GM06990 (cell line): ENCODE data around the gene SLC29A3.

Experiments used
- DNase-seq: peaks from one replicate; pipeline ENCODE4 v3.0.0-alpha.2; 2011; ENCODE audit not compliant: insufficient read length; ENCODE audit errors: extremely low read depth
- H3K27me3 ChIP-seq: replicated peaks from 2 replicates; pipeline ENCODE4 v1.6.0; 2011; ENCODE audit warnings: low read length; ENCODE audit not compliant: control insufficient read depth, insufficient read depth
- H3K36me3 ChIP-seq: 2 replicates; pipeline ENCODE4 v1.5.1; 2011; ENCODE audit warnings: low read length; ENCODE audit not compliant: control insufficient read depth, insufficient read depth
- H3K4me3 ChIP-seq: replicated peaks from 2 replicates; pipeline ENCODE4 v1.5.1; 2011; ENCODE audit warnings: low read depth, mild to moderate bottlenecking, control low read depth, low read length
- CTCF ChIP-seq: IDR thresholded peaks from 2 replicates; pipeline ENCODE4 v1.5.1; 2011; ENCODE audit warnings: low read length, control low read depth, mild to moderate bottlenecking, inconsistent platforms; ENCODE audit not compliant: insufficient read depth, poor library complexity, severe bottlenecking

Gene SLC29A3

GRCh38 chr10:71326464-71326881 is 7.4 kb downstream of the SLC29A3 start:
- Histone ChIP-seq H3K27me3 (no peaks in the 10 kb centered on the region), H3K4me3 (no peak overlapping the region), H3K36me3 (peaks cover 7% of the 10 kb centered on the region)
- no peak for TF ChIP-seq CTCF
- no peak for DNase-seq

- Histone ChIP-seq H3K27me3 (no peaks in the 10 kb centered on the region), H3K4me3 (no peak overlapping the region), H3K36me3 (peaks cover 1% of the 10 kb centered on the region; the same call in 1 of the 2 replicates)
- TF ChIP-seq CTCF = no peak
- no peak for DNase-seq
Measured at GRCh38 chr10:71330789-71331404, 11.8 kb downstream of the SLC29A3 start.

- TF ChIP-seq CTCF = no peak
- peaks cover 1% of the 10 kb centered on the region; the same call in 1 of the 2 replicates for H3K36me3 ChIP-seq
- DNase-seq = no peak
- H3K27me3 ChIP-seq = no peaks in the 10 kb centered on the region
- H3K4me3 ChIP-seq = no peak overlapping the region
Measured at GRCh38 chr10:71331736-71332135, 12.7 kb downstream of the SLC29A3 start.

GRCh38 chr10:71332466-71332865 is 13.4 kb downstream of the SLC29A3 start:
- DNase-seq = no peak
- Histone ChIP-seq H3K36me3 (peaks cover 1% of the 10 kb centered on the region; the same call in 1 of the 2 replicates), H3K27me3 (no peaks in the 10 kb centered on the region), H3K4me3 (no peak overlapping the region)
- no peak for TF ChIP-seq CTCF

GRCh38 chr10:71333129-71333887 is 14.2 kb downstream of the SLC29A3 start:
- no peak for TF ChIP-seq CTCF
- Histone ChIP-seq H3K36me3 (peaks cover 1% of the 10 kb centered on the region; the same call in 1 of the 2 replicates), H3K4me3 (no peak overlapping the region), H3K27me3 (no peaks in the 10 kb centered on the region)
- no peak for DNase-seq
